MM.1S (cell line): ENCODE data around the gene ETV3.

Experiments
- DNase-seq: peaks from one replicate; pipeline ENCODE4 v3.0.0-alpha.2; 2015
- H2AFZ ChIP-seq: fragments of 300-600 bp; sonication (generic); 2 replicates; pipeline ENCODE4 v1.6.0; 2016; ENCODE audit warnings: antibody characterized with exemption, low read length
- H3F3A ChIP-seq: fragments of 300-600 bp; sonication (generic); 2 replicates; pipeline ENCODE4 v1.6.1; 2016; ENCODE audit warnings: mild to moderate bottlenecking, antibody characterized with exemption, low read length, moderate library complexity, mixed read lengths; ENCODE audit not compliant: insufficient read depth
- H3K27ac ChIP-seq: fragments of 300-600 bp; sonication (generic); 2 replicates; pipeline ENCODE4 v1.5.1; 2016; ENCODE audit warnings: mild to moderate bottlenecking, low read length
- H3K27me3 ChIP-seq: fragments of 300-600 bp; sonication (generic); replicated peaks from 2 replicates; pipeline ENCODE4 v1.6.0; 2016; ENCODE audit warnings: low read length; ENCODE audit not compliant: insufficient read depth
- H3K36me3 ChIP-seq: fragments of 300-600 bp; sonication (generic); replicated peaks from 2 replicates; pipeline ENCODE4 v1.6.1; 2016; ENCODE audit warnings: mild to moderate bottlenecking, low read length, mixed read lengths; ENCODE audit not compliant: insufficient read depth
- H3K4me1 ChIP-seq: fragments of 300-600 bp; sonication (generic); 2 replicates; pipeline ENCODE4 v1.6.1; 2016; ENCODE audit warnings: low read length, mixed read lengths
- H3K4me2 ChIP-seq: fragments of 300-600 bp; sonication (generic); 2 replicates; pipeline ENCODE4 v1.6.0; 2016; ENCODE audit warnings: low read depth, low read length
- H3K4me3 ChIP-seq: fragments of 300-600 bp; sonication (generic); 2 replicates; pipeline ENCODE4 v1.5.1; 2016; ENCODE audit warnings: low read length, mixed read lengths
- H3K79me2 ChIP-seq: fragments of 300-600 bp; sonication (generic); 2 replicates; pipeline ENCODE4 v1.6.1; 2016; ENCODE audit warnings: mixed run types, low read length, mixed read lengths
- H3K9ac ChIP-seq: fragments of 300-600 bp; sonication (generic); 2 replicates; pipeline ENCODE4 v1.6.1; 2016; ENCODE audit warnings: low read length, mixed read lengths
- H3K9me2 ChIP-seq: fragments of 300-600 bp; sonication (generic); replicated peaks from 2 replicates; pipeline ENCODE4 v1.6.1; 2016; ENCODE audit warnings: mild to moderate bottlenecking, low read length, mixed read lengths; ENCODE audit not compliant: insufficient read depth
- H3K9me3 ChIP-seq: fragments of 300-600 bp; sonication (generic); replicated peaks from 2 replicates; pipeline ENCODE4 v1.6.1; 2016; ENCODE audit warnings: mild to moderate bottlenecking, low read length, mixed read lengths; ENCODE audit not compliant: insufficient read depth
- H4K20me1 ChIP-seq: fragments of 300-600 bp; sonication (generic); 2 replicates; pipeline ENCODE4 v1.6.1; 2016; ENCODE audit warnings: mild to moderate bottlenecking, low read length, moderate library complexity, mixed read lengths; ENCODE audit not compliant: insufficient read depth
- EZH2 ChIP-seq: fragments of 300-600 bp; sonication (generic); optimal IDR thresholded peaks from 2 replicates; pipeline ENCODE3; 2017; ENCODE audit warnings: low read depth, mild to moderate bottlenecking, antibody characterized with exemption, low read length, mixed read lengths
- EZH2phosphoT487 ChIP-seq: fragments of 300-600 bp; sonication (generic); IDR thresholded peaks from 2 replicates; pipeline ENCODE4 v1.6.1; 2018; ENCODE audit warnings: antibody characterized with exemption, low read length
- TF ChIP-seq, protein P1 (sequence below): fragments of 300-600 bp; sonication (generic); IDR thresholded peaks from 2 replicates; pipeline ENCODE4 v1.5.1; 2016; ENCODE audit warnings: antibody characterized with exemption, low read length, mixed read lengths

The ETV3 gene

DNA sequence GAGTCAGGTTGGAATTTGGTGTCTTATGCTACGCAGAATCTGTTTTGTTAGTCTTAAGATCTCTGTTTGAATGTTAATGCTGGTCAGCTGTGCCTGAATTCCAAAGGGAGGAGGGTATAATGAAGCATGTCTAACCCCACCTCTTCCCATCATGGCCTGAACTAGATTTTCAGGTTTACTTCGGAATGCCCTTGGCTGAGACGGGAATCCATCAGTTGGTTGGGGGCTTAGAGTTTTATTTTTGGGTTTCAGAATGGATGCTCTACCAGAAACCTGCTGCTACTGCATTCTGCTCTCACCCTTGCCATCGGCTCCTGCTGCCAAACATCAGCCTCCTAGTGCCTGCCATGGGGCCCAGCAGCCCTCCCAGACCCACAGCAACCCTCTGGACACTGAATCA is 24.1 kb upstream of the ETV3 start:
- Histone ChIP-seq H3K9me2 (no peaks in the 10 kb centered on the region), H3K27me3 (no peaks in the 10 kb centered on the region), H3F3A (no peaks in the 10 kb centered on the region), H3K36me3 (no peaks in the 10 kb centered on the region), H3K9me3 (no peaks in the 10 kb centered on the region), H3K27ac (no peak overlapping the region), H2AFZ (no peak overlapping the region), H3K4me2 (no peak overlapping the region), H3K79me2 (no peaks in the 10 kb centered on the region), H3K4me3 (no peak overlapping the region), H3K4me1 (peaks cover 11% of the 10 kb centered on the region), H3K9ac (no peak overlapping the region), H4K20me1 (no peaks in the 10 kb centered on the region)
- TF ChIP-seq EZH2phosphoT487 (no peak), EZH2 (no peak)
- TF ChIP-seq, protein P1, sequence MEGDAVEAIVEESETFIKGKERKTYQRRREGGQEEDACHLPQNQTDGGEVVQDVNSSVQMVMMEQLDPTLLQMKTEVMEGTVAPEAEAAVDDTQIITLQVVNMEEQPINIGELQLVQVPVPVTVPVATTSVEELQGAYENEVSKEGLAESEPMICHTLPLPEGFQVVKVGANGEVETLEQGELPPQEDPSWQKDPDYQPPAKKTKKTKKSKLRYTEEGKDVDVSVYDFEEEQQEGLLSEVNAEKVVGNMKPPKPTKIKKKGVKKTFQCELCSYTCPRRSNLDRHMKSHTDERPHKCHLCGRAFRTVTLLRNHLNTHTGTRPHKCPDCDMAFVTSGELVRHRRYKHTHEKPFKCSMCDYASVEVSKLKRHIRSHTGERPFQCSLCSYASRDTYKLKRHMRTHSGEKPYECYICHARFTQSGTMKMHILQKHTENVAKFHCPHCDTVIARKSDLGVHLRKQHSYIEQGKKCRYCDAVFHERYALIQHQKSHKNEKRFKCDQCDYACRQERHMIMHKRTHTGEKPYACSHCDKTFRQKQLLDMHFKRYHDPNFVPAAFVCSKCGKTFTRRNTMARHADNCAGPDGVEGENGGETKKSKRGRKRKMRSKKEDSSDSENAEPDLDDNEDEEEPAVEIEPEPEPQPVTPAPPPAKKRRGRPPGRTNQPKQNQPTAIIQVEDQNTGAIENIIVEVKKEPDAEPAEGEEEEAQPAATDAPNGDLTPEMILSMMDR = no peak
- DNase-seq = no peak

DNA sequence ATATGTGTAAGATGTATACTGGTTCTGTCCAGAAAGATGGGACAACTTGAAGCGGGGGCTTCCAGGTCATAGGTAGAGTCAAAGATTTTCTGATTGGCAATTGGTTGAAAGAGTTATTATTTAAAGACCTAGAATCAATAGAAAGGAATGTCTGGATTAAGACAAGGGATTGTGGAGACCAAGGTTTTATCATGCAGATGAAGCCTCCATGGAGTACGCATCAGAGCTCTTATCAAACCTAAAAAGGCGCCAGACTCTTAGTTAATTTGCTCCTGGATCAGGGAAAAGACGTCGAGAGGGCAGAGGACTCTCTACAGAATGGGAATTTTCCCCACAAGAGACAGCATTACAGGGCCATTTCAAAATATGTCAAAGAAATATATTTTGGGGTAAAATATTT is 23.7 kb upstream of the ETV3 start:
- Histone ChIP-seq H3K4me1 (peaks cover 15% of the 10 kb centered on the region), H3K79me2 (no peaks in the 10 kb centered on the region), H2AFZ (no peak overlapping the region), H4K20me1 (no peaks in the 10 kb centered on the region), H3F3A (no peaks in the 10 kb centered on the region), H3K4me2 (no peak overlapping the region), H3K27ac (no peak overlapping the region), H3K27me3 (no peaks in the 10 kb centered on the region), H3K9ac (no peak overlapping the region), H3K36me3 (no peaks in the 10 kb centered on the region), H3K9me3 (no peaks in the 10 kb centered on the region), H3K9me2 (no peaks in the 10 kb centered on the region), H3K4me3 (no peak overlapping the region)
- no peak for DNase-seq
- TF ChIP-seq EZH2 (no peak), EZH2phosphoT487 (no peak)
- TF ChIP-seq, protein P1 = no peak

DNA sequence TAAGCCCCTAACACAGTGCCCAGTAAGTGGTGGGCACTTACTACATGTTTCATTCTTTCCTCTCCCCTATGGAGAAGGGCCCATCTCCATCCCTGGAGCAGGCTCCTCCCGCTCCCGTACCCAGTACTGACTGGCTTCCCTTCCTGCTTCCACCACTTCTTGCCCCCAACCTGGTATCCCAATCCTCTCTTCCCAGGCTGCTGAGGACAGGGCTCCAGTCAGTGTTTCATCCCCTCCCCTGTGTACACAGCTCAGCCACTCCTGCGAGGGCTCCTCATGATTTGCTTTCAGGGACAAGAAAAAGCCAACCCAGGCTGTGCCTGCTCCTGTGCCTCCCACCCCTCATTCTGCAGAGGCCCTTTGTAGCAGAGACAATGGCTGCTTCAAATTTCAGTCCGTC is 20.8 kb upstream of the ETV3 start:
- Histone ChIP-seq H3K9me3 (no peaks in the 10 kb centered on the region), H3K9ac (no peak overlapping the region), H2AFZ (no peak overlapping the region), H4K20me1 (no peaks in the 10 kb centered on the region), H3K4me3 (no peak overlapping the region), H3K79me2 (no peaks in the 10 kb centered on the region), H3K9me2 (no peaks in the 10 kb centered on the region), H3K4me1 (peaks cover 18% of the 10 kb centered on the region), H3K4me2 (no peak overlapping the region), H3K27ac (no peak overlapping the region), H3K36me3 (no peaks in the 10 kb centered on the region), H3F3A (no peaks in the 10 kb centered on the region), H3K27me3 (no peaks in the 10 kb centered on the region)
- no peak for TF ChIP-seq EZH2phosphoT487
- TF ChIP-seq EZH2 = no peak
- TF ChIP-seq, protein P1 = no peak
- no peak for DNase-seq
